ENCODE results near the gene PSAPL1.
A peak's percentile ranks its signal among the peaks of the same experiment; 100 is the strongest.
"Not testable (repeated sequence)": the region's sequence is repeated elsewhere in the genome, so short reads cannot be mapped to it uniquely, and the experiment has no call there.

The PSAPL1 gene

GRCh38 chr4:7458066-7458425, 23.3 kb upstream of the PSAPL1 start:
- DNase-seq (ENCODE audit: low read depth) = no peak

- DNase-seq (ENCODE audit: low read depth) = no peak
Observed at GRCh38 chr4:7457201-7458065, 22.7 kb upstream of the PSAPL1 start.

- not testable (repeated sequence) for DNase-seq (ENCODE audit: low read depth)
Observed at GRCh38 chr4:7452802-7453201, 18.1 kb upstream of the PSAPL1 start.

- no peak for DNase-seq (ENCODE audit: low read depth)
Observed at GRCh38 chr4:7451800-7452199, 17.1 kb upstream of the PSAPL1 start.

- DNase-seq (ENCODE audit: low read depth) = no peak
Observed at GRCh38 chr4:7451434-7451789, 16.7 kb upstream of the PSAPL1 start.

GRCh38 chr4:7450775-7451433, 16.2 kb upstream of the PSAPL1 start:
- no peak for DNase-seq (ENCODE audit: low read depth)

- no peak for DNase-seq (ENCODE audit: low read depth)
Observed at GRCh38 chr4:7448036-7448435, 13.3 kb upstream of the PSAPL1 start.

GRCh38 chr4:7447236-7447635, 12.5 kb upstream of the PSAPL1 start:
- no peak for DNase-seq (ENCODE audit: low read depth)

GRCh38 chr4:7444731-7445130, 10.0 kb upstream of the PSAPL1 start:
- DNase-seq (ENCODE audit: low read depth) = no peak

GRCh38 chr4:7444314-7444713, 9.6 kb upstream of the PSAPL1 start:
- no peak for DNase-seq (ENCODE audit: low read depth)

GRCh38 chr4:7442574-7443162, 7.9 kb upstream of the PSAPL1 start:
- DNase-seq (ENCODE audit: low read depth) = no peak

GRCh38 chr4:7441201-7441600, 6.5 kb upstream of the PSAPL1 start:
- no peak for DNase-seq (ENCODE audit: low read depth)

GRCh38 chr4:7439699-7440098, 5.0 kb upstream of the PSAPL1 start:
- DNase-seq (ENCODE audit: low read depth) = no peak

- DNase-seq (ENCODE audit: low read depth) = no peak
Observed at GRCh38 chr4:7436256-7436655, 1.5 kb upstream of the PSAPL1 start.

- peak; percentile 62 for DNase-seq (ENCODE audit: low read depth)
Observed at GRCh38 chr4:7435471-7436061, 836 bp upstream of the PSAPL1 start.

- DNase-seq (ENCODE audit: low read depth) = no peak
Observed at GRCh38 chr4:7434141-7434765, 477 bp downstream of the PSAPL1 start.

- DNase-seq (ENCODE audit: low read depth) = no peak
Observed at GRCh38 chr4:7433376-7434140, 1.2 kb downstream of the PSAPL1 start.

- no peak for DNase-seq (ENCODE audit: low read depth)
Observed at GRCh38 chr4:7432531-7433375, 2.0 kb downstream of the PSAPL1 start.

GRCh38 chr4:7431696-7432530, 2.8 kb downstream of the PSAPL1 start:
- DNase-seq (ENCODE audit: low read depth) = no peak
